Hypothalamus (tissue), 51 donors: ENCODE measurements around the gene GRIA4.
A peak's percentile ranks its signal among the peaks of the same experiment; 100 is the strongest.

ENCODE experiments used
- DNase-seq, 51 donors: peaks; one replicate each; lab custom pipeline; 2025; lab: John Stamatoyannopoulos, UW

GRIA4 gene

DNA sequence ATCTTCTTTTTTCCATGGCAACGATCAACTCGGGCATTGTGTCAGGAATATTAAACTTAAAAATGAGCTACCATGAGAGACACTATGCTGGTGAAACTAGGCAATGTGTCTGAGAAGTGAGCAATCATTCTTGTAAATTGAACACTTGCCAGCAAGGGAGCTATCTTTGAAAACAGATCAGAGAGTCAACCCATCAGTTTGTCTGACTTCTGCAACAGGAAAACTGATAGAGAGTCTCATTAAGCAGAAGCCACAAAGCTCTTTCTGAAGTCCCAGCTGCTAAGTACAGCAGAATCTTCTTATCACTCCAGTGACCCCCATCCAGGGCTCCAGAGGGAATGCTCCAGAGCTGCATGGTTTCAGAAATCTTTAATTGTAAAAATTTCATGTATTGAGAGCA lies 297.4 kb downstream of the GRIA4 start:
- no peak for DNase-seq

DNA sequence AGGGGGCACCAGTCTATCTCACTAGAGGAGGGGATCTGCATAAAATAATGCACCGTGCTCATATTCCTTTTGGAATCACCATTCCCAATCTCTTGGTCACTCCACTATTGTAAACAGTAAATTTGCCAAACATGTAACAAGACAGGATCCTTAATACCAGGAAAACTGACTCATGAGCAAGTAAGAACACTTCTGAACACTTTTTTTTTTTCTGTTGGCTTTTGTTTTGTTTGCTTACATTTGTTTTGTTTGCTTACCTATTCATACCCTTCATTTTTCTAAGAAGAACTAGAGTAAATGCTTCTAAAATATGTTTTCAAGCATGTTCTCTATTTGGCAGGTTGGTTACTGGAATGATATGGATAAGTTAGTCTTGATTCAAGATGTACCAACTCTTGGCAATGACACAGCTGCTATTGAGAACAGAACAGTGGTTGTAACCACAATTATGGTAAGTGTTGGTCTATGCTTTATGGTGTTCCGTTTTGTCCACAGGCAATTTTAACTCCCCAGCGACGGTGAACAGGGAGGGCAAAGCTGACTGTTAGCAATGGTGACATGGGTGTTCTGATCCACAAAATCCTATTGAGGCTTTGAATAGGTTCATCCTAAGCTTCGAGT lies 300.3 kb downstream of the GRIA4 start:
- no peak for DNase-seq

DNA sequence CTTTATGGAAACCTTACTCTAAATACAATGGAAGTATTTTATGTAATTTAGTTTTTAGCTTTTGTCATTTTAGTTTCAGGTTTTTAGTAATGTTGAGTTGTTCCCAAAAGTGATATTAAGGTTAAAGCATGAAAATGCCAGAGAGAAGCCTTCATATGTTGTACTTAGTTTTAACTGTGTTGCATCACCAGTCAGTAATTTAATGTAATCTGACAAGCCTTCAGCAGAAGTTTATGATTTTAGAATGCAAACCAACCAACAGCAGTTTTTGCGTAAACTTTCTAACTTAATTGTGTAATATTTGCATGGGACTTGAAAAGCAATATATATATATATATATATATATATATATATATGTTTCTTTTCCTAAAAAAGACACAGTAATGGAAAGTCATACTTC lies 301.6 kb downstream of the GRIA4 start:
- no peak for DNase-seq

DNA sequence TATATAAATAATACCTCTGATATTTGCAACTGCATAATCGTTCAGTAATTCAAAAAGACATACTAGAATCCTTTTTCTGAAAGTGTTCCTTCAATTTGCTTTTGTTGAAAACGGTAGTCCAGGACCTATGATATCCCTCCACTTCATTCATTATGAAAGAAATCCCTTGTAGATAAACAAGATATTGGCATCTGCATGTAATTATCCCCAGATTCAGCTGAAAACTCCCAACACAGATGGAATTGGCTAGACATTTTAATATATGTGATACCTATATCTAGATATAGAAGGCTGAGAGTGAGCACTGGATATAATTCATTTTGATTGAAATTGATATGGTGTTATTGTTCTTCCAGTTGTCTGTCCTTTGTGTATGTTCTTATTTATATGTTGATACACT lies 302.8 kb downstream of the GRIA4 start:
- no peak for DNase-seq

DNA sequence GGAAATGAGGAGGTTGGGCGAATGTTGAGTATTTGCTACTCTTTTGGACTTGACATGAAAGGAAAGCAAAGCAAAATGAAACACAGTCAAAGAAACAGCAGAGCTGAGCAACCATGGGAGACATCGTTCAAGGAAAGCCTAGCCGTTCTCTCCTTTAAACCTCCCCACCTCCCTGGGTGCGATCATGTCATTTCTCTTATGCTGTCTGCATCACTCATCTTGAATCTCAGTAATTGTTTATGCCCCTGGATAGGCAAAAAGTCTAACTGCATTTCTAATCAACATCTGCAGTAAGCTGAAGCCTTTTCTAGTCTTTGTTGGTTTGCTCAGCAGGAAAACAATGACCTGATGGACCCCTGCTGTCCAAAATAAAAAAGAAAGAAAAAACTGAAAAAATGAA lies 305.1 kb downstream of the GRIA4 start:
- peak in 1 of 51 donors; percentile 46 for DNase-seq

DNA sequence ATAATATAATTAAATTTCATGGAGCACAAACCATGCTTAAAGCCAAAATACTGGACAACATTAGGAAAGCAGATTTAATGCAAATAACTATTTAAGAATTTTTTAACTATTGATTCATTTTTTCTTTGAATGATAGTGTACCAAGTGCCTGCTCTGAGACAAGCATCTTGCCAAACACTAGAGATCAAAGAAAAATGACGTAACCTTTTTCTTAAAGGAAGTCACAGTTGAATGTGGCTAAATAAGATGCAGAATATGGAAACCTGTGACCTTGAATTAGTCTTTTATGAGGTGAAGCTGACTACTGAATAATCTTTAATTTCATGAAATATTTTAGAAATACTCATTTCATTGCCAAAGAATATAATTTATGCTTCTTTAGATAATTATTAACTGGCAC lies 308.2 kb downstream of the GRIA4 start:
- no peak for DNase-seq

DNA sequence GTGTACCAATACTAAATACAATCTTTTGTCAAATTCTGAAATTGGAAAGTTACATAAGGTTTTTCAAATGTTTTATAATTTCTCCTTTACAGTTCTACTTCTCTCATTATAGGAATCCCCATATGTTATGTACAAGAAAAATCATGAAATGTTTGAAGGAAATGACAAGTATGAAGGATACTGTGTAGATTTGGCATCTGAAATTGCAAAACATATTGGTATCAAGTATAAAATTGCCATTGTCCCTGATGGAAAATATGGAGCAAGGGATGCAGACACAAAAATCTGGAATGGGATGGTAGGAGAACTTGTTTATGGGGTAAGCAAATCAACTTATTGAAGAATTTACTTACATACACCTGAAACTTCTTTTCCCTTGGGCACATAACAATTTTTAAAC lies 308.7 kb downstream of the GRIA4 start:
- DNase-seq: no peak

DNA sequence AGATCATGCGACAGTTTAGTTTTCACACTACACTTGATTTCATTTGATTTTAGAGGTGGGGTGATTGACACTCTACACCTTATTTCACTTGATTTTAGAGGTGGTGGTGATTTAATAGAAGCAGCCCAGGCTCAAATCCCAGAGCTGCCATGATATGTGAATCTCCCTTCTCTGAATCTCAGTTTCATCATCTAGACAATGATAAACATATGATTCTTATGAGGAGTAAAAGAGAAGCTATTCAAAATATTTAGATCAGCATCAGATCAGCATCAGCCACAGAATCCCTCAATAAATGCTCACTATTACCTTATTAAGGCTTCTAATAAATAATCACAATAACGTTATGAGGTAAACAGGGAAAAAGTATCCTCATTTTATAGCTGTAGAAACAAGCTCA lies 313.4 kb downstream of the GRIA4 start:
- DNase-seq: no peak

DNA sequence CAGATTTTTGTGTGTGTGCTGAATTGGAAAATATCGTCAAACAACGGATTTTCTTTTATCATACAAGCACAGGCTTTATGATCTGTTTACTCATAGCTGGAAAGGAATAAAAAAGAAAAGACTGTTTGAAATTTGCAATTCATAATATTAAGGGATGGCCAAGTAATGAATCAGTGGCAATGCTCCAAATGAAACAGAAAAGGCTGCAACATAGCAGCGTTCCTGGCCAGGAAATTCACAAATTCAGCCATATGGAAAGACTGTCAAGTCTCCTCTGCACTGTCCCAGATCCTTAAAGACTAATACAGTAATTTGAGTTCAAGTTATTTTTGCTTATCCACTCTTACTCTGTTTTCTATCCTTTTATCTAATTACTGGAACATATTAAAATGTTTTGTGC lies 313.9 kb downstream of the GRIA4 start:
- peak in 1 of 51 donors; percentile 20 for DNase-seq

DNA sequence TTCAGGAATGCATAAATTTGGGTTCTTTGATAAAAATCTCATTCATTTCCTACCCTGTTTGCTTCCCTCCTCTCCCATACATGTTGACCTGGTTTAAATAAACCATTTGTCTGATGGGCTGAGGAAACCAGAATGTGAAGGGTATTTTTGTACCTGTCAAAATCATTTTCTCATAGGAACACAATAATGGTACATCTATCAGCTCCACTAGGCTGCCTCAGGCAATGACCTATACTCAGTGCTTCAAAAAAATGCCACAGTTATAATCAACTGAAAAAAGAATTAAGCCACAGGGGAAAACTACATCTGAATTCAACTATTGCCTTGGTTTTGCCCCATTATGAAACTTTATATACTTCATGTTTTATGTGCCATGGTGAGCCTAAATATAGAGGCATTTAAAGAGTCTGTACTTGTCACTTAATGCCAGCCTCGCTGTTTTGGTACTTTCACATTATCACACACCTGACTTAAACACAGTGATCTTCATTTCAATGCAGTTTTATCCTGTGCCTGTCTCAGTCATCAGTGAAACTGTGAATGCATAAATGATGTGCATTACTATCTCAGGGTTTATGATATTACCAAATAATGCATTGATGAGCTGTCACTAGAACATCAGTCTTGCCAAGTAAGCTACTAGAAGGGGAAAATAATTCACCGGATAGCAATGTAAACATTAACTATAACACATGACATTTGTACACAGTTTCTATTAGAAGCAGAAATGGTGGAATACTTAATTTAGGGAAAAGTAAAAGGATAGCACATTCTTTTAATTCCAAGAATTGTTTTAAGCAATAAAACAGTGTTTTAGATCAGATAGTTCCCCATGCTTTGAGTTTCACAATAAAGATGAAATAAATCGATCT lies 319.4 kb downstream of the GRIA4 start:
- DNase-seq: no peak

DNA sequence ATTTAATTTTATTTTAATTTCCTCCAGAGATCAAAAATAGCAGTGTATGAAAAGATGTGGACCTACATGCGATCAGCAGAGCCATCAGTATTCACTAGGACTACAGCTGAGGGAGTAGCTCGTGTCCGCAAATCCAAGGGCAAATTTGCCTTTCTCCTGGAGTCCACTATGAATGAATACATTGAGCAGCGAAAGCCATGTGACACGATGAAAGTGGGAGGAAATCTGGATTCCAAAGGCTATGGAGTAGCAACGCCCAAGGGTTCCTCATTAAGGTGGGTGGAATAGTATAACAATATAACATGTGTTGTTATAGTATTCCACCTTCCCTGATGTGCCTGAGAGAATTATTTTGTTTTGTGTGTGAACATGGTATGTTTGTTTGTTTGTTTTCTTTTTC lies 323.8 kb downstream of the GRIA4 start:
- DNase-seq: no peak

DNA sequence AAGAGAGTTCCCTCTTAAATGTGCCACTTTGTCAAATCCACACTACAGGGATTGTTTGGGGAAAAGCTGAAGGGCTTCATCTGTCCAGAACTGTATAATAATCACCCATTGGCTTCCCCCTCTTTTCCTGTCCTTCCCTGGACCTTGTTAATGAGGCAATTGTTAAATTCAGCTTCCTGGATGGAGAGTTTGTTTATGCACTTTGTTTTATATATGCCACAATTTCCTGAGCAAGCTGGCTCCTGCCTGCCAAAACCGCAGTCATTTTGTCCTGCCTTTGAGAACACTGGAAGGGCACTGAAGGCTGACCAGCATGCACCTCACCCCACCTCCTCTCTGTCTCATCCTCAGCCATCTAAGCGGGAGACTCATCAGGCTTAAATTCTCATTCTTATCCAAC lies 325.9 kb downstream of the GRIA4 start:
- peak in 7 of 51 donors; percentile 16 to 69 (median 34) for DNase-seq

DNA sequence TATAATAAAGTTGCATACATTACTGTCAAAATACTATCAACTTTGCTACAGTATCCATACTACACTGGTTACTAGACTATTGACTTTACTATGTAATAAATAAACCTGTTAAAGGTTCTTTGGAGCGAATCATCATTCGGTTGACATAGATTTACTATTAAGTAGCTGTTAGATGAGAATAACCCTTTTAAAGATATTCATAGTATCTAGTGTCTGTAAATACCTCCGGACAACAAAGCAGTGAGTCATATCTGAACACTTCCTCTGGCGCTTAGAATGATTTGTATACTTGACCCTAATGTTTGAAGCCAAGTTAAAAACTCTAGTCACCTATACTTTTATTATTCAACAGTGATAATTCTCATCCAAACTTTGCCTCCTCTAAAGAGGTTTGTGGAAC lies 327.5 kb downstream of the GRIA4 start:
- no peak for DNase-seq

DNA sequence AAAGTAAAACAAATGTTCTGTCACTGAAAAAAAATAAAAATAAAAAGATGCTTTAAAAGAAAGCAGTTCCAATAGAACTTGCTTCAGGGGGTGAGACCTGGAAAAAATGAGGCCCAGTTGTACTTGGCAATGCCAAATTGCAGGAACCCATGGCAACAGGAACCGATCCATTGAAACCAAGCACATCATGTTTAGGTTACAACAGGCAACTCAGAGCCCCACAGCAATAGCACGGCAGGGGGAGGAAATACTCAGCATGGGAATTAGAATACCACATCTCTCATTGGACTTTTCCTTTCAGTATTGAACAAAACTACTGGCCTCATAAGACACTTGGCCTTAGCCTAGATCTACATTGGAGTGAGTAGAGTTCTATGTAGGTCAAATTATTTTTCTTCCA lies 327.9 kb downstream of the GRIA4 start:
- peak in 7 of 51 donors; percentile 3 to 24 (median 13) for DNase-seq

DNA sequence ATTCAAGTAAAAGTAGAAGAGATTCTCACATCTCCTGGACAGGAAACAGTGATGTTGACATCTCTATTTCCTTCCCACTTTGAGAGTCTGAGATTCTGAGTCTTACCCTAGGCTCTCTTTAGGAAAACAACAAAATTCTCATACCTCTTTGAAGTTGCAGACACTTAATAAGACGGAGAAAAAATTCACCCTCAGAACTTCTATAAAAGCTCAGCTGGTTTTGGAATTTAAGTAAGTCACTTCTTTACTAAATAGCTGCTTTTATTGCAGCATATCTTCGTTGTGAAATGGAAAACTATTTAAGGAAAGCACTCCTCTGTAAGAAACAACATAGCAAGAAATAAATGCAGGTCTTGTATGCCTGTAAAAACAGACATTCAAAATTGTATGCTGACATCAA lies 333.0 kb downstream of the GRIA4 start:
- DNase-seq: no peak

DNA sequence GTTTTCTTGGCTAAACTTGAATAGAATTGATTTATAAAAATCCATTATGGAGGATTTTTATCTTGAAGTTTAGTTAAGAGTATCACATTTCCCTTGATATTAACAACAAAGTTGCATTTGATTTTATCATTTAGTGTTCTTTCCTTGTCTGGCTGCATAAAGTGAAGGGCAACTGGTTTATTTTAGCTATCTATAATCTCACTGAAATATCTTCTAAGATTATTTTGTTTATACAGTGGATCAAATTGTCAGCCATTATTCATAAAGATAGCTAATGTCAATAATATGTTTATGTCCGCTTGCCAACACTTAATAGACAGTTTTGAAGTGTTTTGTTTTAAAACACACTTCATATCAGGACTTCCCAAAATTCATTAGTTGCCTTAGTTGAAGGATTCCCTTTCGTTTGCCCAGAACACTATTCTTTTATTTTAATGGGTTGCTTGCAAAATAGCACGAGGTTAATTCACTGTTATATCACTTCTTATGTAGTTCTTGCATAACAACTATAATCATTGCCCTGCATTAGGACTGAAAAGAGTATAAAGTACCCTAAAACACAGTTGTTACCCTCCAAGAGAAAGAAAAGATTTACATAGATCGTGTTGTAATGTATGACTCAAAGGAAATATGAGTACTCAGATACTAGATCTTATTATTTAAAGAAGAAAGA lies 339.2 kb downstream of the GRIA4 start:
- no peak for DNase-seq

DNA sequence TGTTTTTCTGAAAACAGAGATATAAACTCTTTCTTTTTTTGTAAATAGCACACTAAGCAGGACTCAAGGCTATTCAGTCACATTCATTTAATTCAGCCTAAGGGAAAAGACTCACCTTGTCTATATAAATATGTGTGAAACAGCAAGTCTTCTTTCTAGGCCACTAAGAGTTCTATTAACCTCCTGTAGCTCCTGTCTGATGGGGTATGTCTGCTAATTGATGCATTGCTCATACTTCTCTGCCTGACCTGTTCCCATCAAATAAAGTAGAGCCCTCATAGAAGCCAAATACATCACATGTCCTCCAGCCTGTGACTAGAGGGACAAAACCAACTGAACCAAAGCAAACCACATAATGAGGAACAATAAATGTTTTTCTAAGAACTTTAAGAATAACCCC lies 344.0 kb downstream of the GRIA4 start:
- DNase-seq: no peak

DNA sequence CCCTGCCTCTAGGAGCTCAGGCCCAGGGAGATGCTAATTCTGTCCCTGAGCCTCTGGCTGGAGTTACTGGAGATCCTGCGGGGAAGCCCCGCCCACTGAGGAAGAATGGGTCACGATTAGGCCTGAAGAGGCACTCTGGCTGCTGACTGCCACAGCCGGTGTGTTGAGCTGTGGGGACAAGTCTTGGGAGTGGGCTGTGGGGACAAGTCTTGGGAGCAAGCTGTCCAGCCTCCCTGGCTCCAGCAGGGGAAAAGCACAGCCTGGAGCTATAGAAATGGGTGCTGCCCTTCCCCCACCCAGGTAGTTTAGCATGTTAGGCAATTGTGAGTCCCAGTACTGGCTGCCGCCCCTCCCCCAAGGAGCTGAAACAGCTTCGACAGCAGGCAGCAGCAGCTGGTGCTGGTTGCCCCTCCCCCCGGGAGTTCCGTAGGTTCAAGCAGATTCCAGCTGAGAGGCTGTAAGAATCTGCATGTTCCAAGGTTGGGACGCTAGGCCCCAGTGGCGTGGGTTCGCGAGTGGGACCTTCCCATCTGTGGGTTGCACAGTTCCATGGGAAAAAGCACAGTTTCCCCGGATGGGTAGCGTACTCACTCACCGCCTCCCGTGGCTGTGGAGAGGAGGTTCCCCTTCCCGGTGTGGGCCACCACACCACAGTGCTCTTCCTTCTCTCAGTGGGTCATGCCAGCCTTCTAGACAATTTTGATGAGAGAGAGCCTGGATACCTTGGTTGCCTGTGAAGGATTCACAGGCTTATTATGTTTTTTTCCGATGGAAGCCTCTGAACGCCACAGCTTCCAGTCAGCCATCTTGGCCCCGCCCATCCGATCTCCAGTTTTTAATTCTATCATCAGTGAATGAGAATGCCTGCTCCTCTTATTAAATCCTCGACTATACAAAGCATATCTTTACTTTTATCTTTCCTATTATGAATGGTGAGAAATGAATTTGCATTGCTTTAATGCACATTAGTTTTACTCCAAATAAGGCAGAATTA lies 350.7 kb downstream of the GRIA4 start:
- DNase-seq: no peak

DNA sequence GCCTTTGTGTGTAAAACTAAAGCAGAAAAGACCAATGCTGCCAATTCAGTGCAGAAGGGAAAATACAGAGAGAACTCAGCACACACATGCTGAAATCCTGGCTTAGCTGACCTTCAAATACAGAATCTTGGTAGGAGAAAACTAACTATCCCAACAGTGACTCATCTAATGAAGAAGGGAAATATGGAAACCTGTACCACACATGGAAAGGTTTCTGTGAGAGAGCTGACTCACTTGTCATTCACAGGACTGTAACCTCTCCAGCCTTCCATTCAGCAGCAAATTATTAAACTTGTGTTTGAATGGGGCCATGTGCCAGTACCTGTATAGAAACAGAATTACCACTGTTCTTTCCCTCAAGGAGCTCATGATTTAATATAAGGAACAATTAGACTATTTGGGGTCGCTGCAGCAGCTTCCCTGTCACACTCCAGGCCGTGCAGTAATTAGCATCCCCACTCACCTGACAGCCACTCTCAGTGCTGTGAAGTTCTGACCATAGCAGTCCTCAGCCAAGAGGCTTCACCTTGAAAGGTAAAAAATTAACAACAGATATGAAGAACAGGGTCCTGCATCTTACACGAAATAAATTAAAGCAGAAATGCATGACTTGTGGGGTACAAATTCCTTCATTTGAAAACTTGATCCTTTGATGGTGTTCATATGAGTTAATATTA lies 358.3 kb downstream of the GRIA4 start:
- no peak for DNase-seq

DNA sequence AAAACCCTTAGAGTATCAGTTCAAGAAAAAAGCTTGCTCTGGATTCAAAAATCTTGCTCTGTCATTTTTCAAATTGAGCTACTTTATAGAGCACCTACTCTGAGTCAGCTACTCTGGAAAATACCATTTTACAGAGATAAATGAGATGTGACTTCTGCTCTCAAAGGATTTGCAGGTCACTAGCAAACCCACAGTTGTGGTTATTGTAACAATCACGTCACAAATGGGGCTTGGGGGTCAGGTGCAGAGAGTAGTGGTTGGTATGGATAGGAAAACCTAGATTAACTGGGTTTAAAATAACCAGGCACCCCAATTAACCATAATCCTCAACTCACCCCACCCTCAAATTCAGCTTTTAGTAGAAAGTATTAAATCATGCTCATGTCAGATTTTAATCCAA lies 359.9 kb downstream of the GRIA4 start:
- DNase-seq: no peak
